MM.1S (cell line): ENCODE results near the gene OLIG2.

Experiments used
- DNase-seq: peaks from one replicate; pipeline ENCODE4 v3.0.0-alpha.2; 2015
- H2AFZ ChIP-seq: fragments of 300-600 bp; sonication (generic); 2 replicates; pipeline ENCODE4 v1.6.0; 2016; ENCODE audit warnings: antibody characterized with exemption, low read length
- H3F3A ChIP-seq: fragments of 300-600 bp; sonication (generic); 2 replicates; pipeline ENCODE4 v1.6.1; 2016; ENCODE audit warnings: mild to moderate bottlenecking, antibody characterized with exemption, low read length, moderate library complexity, mixed read lengths; ENCODE audit not compliant: insufficient read depth
- H3K27ac ChIP-seq: fragments of 300-600 bp; sonication (generic); 2 replicates; pipeline ENCODE4 v1.5.1; 2016; ENCODE audit warnings: mild to moderate bottlenecking, low read length
- H3K27me3 ChIP-seq: fragments of 300-600 bp; sonication (generic); replicated peaks from 2 replicates; pipeline ENCODE4 v1.6.0; 2016; ENCODE audit warnings: low read length; ENCODE audit not compliant: insufficient read depth
- H3K36me3 ChIP-seq: fragments of 300-600 bp; sonication (generic); replicated peaks from 2 replicates; pipeline ENCODE4 v1.6.1; 2016; ENCODE audit warnings: mild to moderate bottlenecking, low read length, mixed read lengths; ENCODE audit not compliant: insufficient read depth
- H3K4me1 ChIP-seq: fragments of 300-600 bp; sonication (generic); 2 replicates; pipeline ENCODE4 v1.6.1; 2016; ENCODE audit warnings: low read length, mixed read lengths
- H3K4me2 ChIP-seq: fragments of 300-600 bp; sonication (generic); 2 replicates; pipeline ENCODE4 v1.6.0; 2016; ENCODE audit warnings: low read depth, low read length
- H3K4me3 ChIP-seq: fragments of 300-600 bp; sonication (generic); 2 replicates; pipeline ENCODE4 v1.5.1; 2016; ENCODE audit warnings: low read length, mixed read lengths
- H3K79me2 ChIP-seq: fragments of 300-600 bp; sonication (generic); 2 replicates; pipeline ENCODE4 v1.6.1; 2016; ENCODE audit warnings: mixed run types, low read length, mixed read lengths
- H3K9ac ChIP-seq: fragments of 300-600 bp; sonication (generic); 2 replicates; pipeline ENCODE4 v1.6.1; 2016; ENCODE audit warnings: low read length, mixed read lengths
- H3K9me2 ChIP-seq: fragments of 300-600 bp; sonication (generic); replicated peaks from 2 replicates; pipeline ENCODE4 v1.6.1; 2016; ENCODE audit warnings: mild to moderate bottlenecking, low read length, mixed read lengths; ENCODE audit not compliant: insufficient read depth
- H3K9me3 ChIP-seq: fragments of 300-600 bp; sonication (generic); replicated peaks from 2 replicates; pipeline ENCODE4 v1.6.1; 2016; ENCODE audit warnings: mild to moderate bottlenecking, low read length, mixed read lengths; ENCODE audit not compliant: insufficient read depth
- H4K20me1 ChIP-seq: fragments of 300-600 bp; sonication (generic); 2 replicates; pipeline ENCODE4 v1.6.1; 2016; ENCODE audit warnings: mild to moderate bottlenecking, low read length, moderate library complexity, mixed read lengths; ENCODE audit not compliant: insufficient read depth
- CTCF ChIP-seq: fragments of 300-600 bp; sonication (generic); IDR thresholded peaks from 2 replicates; pipeline ENCODE4 v1.5.1; 2016; ENCODE audit warnings: antibody characterized with exemption, low read length, mixed read lengths
- EZH2 ChIP-seq: fragments of 300-600 bp; sonication (generic); optimal IDR thresholded peaks from 2 replicates; pipeline ENCODE3; 2017; ENCODE audit warnings: low read depth, mild to moderate bottlenecking, antibody characterized with exemption, low read length, mixed read lengths
- EZH2phosphoT487 ChIP-seq: fragments of 300-600 bp; sonication (generic); IDR thresholded peaks from 2 replicates; pipeline ENCODE4 v1.6.1; 2018; ENCODE audit warnings: antibody characterized with exemption, low read length

Gene OLIG2

GRCh38 chr21:33011462-33011861 lies 14.3 kb upstream of the OLIG2 start:
- H3K9me3 ChIP-seq = no peaks in the 10 kb centered on the region
- TF ChIP-seq CTCF = no peak
- TF ChIP-seq EZH2 = no peak
- no peak for TF ChIP-seq EZH2phosphoT487
- H3K27ac ChIP-seq = no peak overlapping the region
- H3K27me3 ChIP-seq = no peaks in the 10 kb centered on the region
- no peak overlapping the region for H3K4me3 ChIP-seq
- no peak overlapping the region for H3K4me2 ChIP-seq
- no peaks in the 10 kb centered on the region for H3K4me1 ChIP-seq
- H3K9ac ChIP-seq = no peak overlapping the region
- DNase-seq = no peak
- no peaks in the 10 kb centered on the region for H3K79me2 ChIP-seq
- no peaks in the 10 kb centered on the region for H3K36me3 ChIP-seq
- no peaks in the 10 kb centered on the region for H3K9me2 ChIP-seq
- H2AFZ ChIP-seq = no peak overlapping the region
- H3F3A ChIP-seq = no peaks in the 10 kb centered on the region
- no peaks in the 10 kb centered on the region for H4K20me1 ChIP-seq

GRCh38 chr21:33013626-33014025 lies 12.1 kb upstream of the OLIG2 start:
- Histone ChIP-seq H2AFZ (no peak overlapping the region), H3K9ac (no peak overlapping the region), H3K4me2 (no peak overlapping the region), H3K4me3 (no peak overlapping the region), H3K27ac (no peak overlapping the region), H3K27me3 (peaks cover 3% of the 10 kb centered on the region; the same call in 1 of the 2 replicates), H4K20me1 (no peaks in the 10 kb centered on the region), H3K36me3 (no peaks in the 10 kb centered on the region), H3K9me2 (no peaks in the 10 kb centered on the region), H3K9me3 (no peaks in the 10 kb centered on the region), H3K79me2 (no peaks in the 10 kb centered on the region), H3F3A (no peaks in the 10 kb centered on the region), H3K4me1 (no peaks in the 10 kb centered on the region)
- no peak for TF ChIP-seq EZH2phosphoT487
- TF ChIP-seq CTCF = no peak
- no peak for TF ChIP-seq EZH2
- DNase-seq = no peak

GRCh38 chr21:33014331-33014730 lies 11.4 kb upstream of the OLIG2 start:
- H3K4me2 ChIP-seq = no peak overlapping the region
- H2AFZ ChIP-seq = no peak overlapping the region
- H3K27ac ChIP-seq = no peak overlapping the region
- no peaks in the 10 kb centered on the region for H3K9me2 ChIP-seq
- H4K20me1 ChIP-seq = no peaks in the 10 kb centered on the region
- peaks cover 10% of the 10 kb centered on the region; the same call in 1 of the 2 replicates for H3K27me3 ChIP-seq
- H3K9me3 ChIP-seq = no peaks in the 10 kb centered on the region
- H3F3A ChIP-seq = no peaks in the 10 kb centered on the region
- H3K4me1 ChIP-seq = no peaks in the 10 kb centered on the region
- no peak overlapping the region for H3K4me3 ChIP-seq
- H3K79me2 ChIP-seq = no peaks in the 10 kb centered on the region
- H3K36me3 ChIP-seq = no peaks in the 10 kb centered on the region
- TF ChIP-seq EZH2 = no peak
- no peak for TF ChIP-seq EZH2phosphoT487
- TF ChIP-seq CTCF = no peak
- no peak for DNase-seq
- no peak overlapping the region for H3K9ac ChIP-seq
